ENCODE measurements around the gene PCP2.

The PCP2 gene

DNA sequence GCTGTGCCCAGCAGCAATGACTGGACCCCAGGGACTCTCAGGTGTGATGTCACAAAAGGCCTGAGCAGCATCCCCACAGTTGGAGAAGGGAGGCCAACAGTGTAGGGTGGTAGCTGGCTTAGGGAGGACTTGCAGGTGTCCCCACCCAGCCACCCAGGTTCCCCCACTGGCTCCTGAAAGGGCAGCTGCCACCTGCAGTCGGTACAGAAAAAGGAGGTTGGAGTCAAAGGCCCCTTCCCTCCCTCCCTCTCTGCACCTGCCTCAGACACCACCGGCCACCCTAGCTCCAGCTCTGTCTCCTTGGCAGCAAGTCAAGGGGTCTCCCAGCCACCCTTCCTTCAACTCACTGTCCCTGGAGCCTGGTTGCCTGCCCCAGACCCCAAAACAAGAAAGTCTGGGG is at the start of gene PCP2:
Gene PCP2 (minus strand): TSS at position 22 of the 400 bp plus-strand sequence. CDS start 262 bp downstream, outside the sequence.
- no peak within 1 kb of the TSS for H3K27ac ChIP-seq
- no peaks in the 10 kb centered on the region for H3K27me3 ChIP-seq (replicated peaks)
- no peak within 1 kb of the TSS for H3K4me3 ChIP-seq (ENCODE audit: low read depth, low read length)
- DNase-seq, result no peak
- TF ChIP-seq, protein P1, sequence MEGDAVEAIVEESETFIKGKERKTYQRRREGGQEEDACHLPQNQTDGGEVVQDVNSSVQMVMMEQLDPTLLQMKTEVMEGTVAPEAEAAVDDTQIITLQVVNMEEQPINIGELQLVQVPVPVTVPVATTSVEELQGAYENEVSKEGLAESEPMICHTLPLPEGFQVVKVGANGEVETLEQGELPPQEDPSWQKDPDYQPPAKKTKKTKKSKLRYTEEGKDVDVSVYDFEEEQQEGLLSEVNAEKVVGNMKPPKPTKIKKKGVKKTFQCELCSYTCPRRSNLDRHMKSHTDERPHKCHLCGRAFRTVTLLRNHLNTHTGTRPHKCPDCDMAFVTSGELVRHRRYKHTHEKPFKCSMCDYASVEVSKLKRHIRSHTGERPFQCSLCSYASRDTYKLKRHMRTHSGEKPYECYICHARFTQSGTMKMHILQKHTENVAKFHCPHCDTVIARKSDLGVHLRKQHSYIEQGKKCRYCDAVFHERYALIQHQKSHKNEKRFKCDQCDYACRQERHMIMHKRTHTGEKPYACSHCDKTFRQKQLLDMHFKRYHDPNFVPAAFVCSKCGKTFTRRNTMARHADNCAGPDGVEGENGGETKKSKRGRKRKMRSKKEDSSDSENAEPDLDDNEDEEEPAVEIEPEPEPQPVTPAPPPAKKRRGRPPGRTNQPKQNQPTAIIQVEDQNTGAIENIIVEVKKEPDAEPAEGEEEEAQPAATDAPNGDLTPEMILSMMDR (IDR thresholded peaks at IDR 0.05; ENCODE audit: low read depth, low read length, missing control alignments), result no peak
- in situ Hi-C loops (cut with HindIII; ENCODE audit: low pct_ligation_motif_present, low sequenced_read_pairs), result no loop called here
- H3K36me3 ChIP-seq (replicated peaks), result no peaks in the 10 kb centered on the region

DNA sequence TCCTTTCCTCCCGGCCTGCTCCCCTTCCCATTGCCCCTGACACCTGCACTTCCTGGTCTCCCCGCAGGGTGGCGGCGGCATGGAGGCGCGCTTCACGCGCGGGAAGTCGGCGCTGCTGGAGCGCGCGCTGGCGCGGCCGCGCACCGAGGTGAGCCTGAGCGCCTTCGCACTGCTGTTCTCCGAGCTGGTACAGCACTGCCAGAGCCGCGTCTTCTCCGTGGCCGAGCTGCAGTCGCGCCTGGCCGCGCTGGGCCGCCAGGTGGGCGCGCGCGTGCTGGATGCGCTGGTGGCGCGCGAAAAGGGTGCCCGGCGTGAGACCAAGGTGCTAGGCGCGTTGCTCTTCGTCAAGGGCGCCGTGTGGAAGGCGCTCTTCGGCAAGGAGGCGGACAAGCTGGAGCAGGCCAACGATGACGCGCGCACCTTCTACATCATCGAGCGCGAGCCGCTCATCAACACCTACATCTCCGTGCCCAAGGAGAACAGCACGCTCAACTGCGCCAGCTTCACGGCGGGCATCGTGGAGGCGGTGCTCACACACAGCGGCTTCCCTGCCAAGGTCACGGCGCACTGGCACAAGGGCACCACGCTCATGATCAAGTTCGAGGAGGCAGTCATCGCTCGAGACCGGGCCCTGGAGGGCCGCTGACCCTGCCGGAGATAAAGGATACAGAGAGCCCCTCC is 48.8 kb upstream of the PCP2 start:
- H3K27ac ChIP-seq, result no peak overlapping the region
- peak overlapping the region; percentile 91 for H3K4me3 ChIP-seq (ENCODE audit: low read depth, low read length)
- H3K27me3 ChIP-seq (replicated peaks), result no peaks in the 10 kb centered on the region
- in situ Hi-C loops (cut with HindIII; ENCODE audit: low pct_ligation_motif_present, low sequenced_read_pairs), result no loop called here
- TF ChIP-seq, protein P1 (IDR thresholded peaks at IDR 0.05; ENCODE audit: low read depth, low read length, missing control alignments), result peak; percentile 29
- H3K36me3 ChIP-seq (replicated peaks), result peaks cover 19% of the 10 kb centered on the region
- DNase-seq, result no peak

DNA sequence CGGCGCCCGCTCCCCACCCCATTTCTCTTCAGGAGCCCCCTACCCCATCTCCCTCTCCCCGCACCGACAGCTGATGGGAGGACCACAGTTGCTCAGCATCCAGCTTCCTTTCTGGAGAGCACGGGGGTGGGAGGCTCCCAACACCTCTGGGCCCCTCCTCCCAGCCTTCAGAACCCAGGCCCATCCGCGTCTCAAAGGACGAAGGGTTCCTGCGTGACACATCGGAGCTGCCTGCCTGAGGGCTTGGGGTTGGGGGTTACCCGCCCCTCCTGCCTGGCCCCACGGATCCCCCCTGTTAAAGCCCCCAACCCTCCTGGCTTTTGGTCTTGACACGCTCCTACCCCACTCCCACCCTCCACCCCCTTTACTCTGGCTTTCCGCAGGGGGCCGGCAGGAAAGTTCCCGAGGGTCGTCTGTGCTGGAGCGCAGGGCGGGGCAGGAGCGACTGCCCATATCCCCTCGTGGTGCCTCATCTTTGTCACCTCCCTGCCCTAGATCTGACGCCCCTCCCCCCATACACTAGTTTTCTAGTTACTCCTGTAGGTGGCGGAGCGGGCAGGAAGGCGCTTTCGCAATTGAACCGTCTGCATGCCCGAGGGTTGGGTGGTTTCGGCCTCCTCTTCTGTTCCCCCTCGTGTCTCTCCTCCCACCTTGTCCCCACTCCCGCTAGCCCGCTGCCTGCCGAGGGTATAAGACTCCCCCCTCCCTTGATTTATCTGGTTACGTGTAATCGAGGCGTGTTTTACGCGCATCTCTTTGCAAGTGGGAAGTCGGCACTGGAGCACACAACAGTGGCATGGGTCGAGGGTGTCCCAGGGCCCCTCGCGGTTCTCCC is 48.0 kb upstream of the PCP2 start:
- H3K27ac ChIP-seq, result no peak overlapping the region
- in situ Hi-C loops (cut with HindIII; ENCODE audit: low pct_ligation_motif_present, low sequenced_read_pairs), result no loop called here
- peak; percentile 57 for DNase-seq
- H3K4me3 ChIP-seq (ENCODE audit: low read depth, low read length), result peak overlapping the region; percentile 91
- TF ChIP-seq, protein P1 (IDR thresholded peaks at IDR 0.05; ENCODE audit: low read depth, low read length, missing control alignments), result peak; percentile 76
- H3K36me3 ChIP-seq (replicated peaks), result peaks cover 19% of the 10 kb centered on the region
- H3K27me3 ChIP-seq (replicated peaks), result no peaks in the 10 kb centered on the region

DNA sequence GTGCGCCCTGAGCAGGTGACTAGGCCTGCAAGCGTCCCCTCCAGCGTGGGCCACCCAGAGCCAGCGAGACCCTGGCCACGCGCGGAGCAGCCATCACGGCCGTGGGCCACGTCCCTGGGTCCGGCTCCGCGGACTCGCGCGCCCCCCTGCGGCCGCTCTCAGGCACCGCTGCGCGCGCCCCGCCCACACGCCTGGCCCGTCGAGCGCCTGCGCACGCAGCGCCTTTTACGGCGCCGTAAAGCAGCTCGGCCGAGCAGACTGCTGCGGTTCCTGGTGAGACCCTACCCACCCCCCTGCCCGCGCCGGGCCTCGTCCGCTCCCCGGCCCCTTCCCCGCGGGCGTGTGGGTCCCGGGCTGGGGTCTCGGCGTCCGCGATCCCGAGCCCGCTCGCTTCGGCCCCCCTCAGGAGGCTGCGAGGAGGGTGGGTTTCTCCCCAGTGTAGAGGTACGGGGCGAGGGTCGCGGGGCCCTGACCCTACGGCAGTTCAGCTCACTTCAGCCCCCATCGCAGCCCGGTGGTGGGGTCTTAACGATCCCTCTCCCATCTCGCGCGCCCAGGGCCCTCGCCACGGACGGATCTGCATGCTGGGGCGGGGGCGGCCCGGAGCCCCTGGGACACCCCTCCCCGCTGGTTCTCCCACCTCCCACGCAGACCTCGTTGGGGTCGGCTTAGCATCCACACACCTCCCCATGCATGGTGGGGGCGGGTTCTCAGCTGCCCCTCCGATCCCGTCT is 47.3 kb upstream of the PCP2 start, which contains the start of gene TRAPPC5:
Gene TRAPPC5 (plus strand): TSS at position 228 of the 734 bp plus-strand sequence. CDS start 1,421 bp downstream, outside the sequence.
- in situ Hi-C loops (cut with HindIII; ENCODE audit: low pct_ligation_motif_present, low sequenced_read_pairs), result no loop called here

More for the DNA sequence above, 47.3 kb upstream of the PCP2 start, which contains the start of gene TRAPPC5:
- Histone ChIP-seq H3K36me3 (replicated peaks) (peaks cover 19% of the 10 kb centered on the region), H3K27ac (peak within 1 kb of the TSS; percentile 13), H3K27me3 (replicated peaks) (no peaks in the 10 kb centered on the region), H3K4me3 (ENCODE audit: low read depth, low read length) (peak within 1 kb of the TSS; percentile 91)
- TF ChIP-seq, protein P1 (IDR thresholded peaks at IDR 0.05; ENCODE audit: low read depth, low read length, missing control alignments), result peak; percentile 46
- peak; percentile 58 for DNase-seq

Data from brain microvascular endothelial cell (primary cell).